ENCODE data around the gene SH2D6.

- no peak for TF ChIP-seq REST (IDR thresholded peaks at IDR 0.05; ENCODE audit: borderline replicate concordance)
- TF ChIP-seq EZH2 (IDR thresholded peaks at IDR 0.05; ENCODE audit: borderline replicate concordance, insufficient read depth, low read length, poor library complexity, severe bottlenecking): no peak
- no peak for TF ChIP-seq POLR2AphosphoS5 (IDR thresholded peaks at IDR 0.05)
- TF ChIP-seq SMC3 (conservative IDR thresholded peaks at IDR 0.05; ENCODE audit: poor library complexity): no peak
- no peak for TF ChIP-seq CTCF (IDR thresholded peaks at IDR 0.05; ENCODE audit: poor library complexity, severe bottlenecking)
Observed at GRCh38 chr2:85398426-85399182, 19.9 kb upstream of the SH2D6 start.
